SK-N-SH treated with all-trans-retinoic acid at 6 μM for 48 hours (cell line): ENCODE data around the gene SYTL3.

Source experiments
- CREB5 ChIP-seq: fragments of 250-450 bp; sonication (Bioruptor Pico); IDR thresholded peaks from 2 replicates; pipeline ENCODE4 v1.5.1; 2020; ENCODE audit warnings: low read depth, mild to moderate bottlenecking, moderate library complexity
- GLIS3 ChIP-seq: fragments of 250-450 bp; sonication (Bioruptor Pico); IDR thresholded peaks from 2 replicates; pipeline ENCODE4 v1.5.0; 2020; ENCODE audit warnings: mild to moderate bottlenecking, moderate library complexity
- PATZ1 ChIP-seq: fragments of 250-450 bp; sonication (Bioruptor Pico); IDR thresholded peaks from 2 replicates; pipeline ENCODE4 v1.8.0; 2020; ENCODE audit warnings: mild to moderate bottlenecking, moderate library complexity, borderline replicate concordance
- TCF4 ChIP-seq: fragments of 250-450 bp; sonication (Bioruptor Pico); IDR thresholded peaks from 2 replicates; pipeline ENCODE4 v1.8.0; 2021; ENCODE audit warnings: mild to moderate bottlenecking, moderate library complexity, borderline replicate concordance
- TOX ChIP-seq: fragments of 250-450 bp; sonication (Bioruptor Pico); IDR thresholded peaks from 2 replicates; pipeline ENCODE4 v1.8.0; 2021; ENCODE audit warnings: mild to moderate bottlenecking, moderate library complexity, borderline replicate concordance
- ZC3H10 ChIP-seq: fragments of 250-450 bp; sonication (Bioruptor Pico); IDR thresholded peaks from 2 replicates; pipeline ENCODE4 v1.5.1; 2021; ENCODE audit warnings: mild to moderate bottlenecking, moderate library complexity
- ZFP3 ChIP-seq: fragments of 250-450 bp; sonication (Bioruptor Pico); IDR thresholded peaks from 2 replicates; pipeline ENCODE4 v1.5.0; 2020; ENCODE audit warnings: mild to moderate bottlenecking, moderate library complexity
- ZNF565 ChIP-seq: fragments of 450-650 bp; formaldehyde crosslinking; conservative IDR thresholded peaks from 2 replicates; pipeline ENCODE4 v1.5.0; 2020; ENCODE audit warnings: low read depth, mild to moderate bottlenecking, moderate library complexity
- ZNF8 ChIP-seq: fragments of 450-650 bp; formaldehyde crosslinking; IDR thresholded peaks from 2 replicates; pipeline ENCODE4 v1.5.0; 2020; ENCODE audit warnings: mild to moderate bottlenecking, moderate library complexity

GRCh38 chr6:158766621-158767455 lies 117.0 kb downstream of the SYTL3 start:
- no peak for TF ChIP-seq PATZ1 (CRISPR knock-in tag)
- no peak for TF ChIP-seq ZFP3 (CRISPR knock-in tag)
- no peak for TF ChIP-seq TCF4 (CRISPR knock-in tag)
- no peak for TF ChIP-seq CREB5 (CRISPR knock-in tag)
- TF ChIP-seq TOX (CRISPR knock-in tag), result no peak
- no peak for TF ChIP-seq GLIS3
- TF ChIP-seq ZC3H10 (CRISPR knock-in tag), result no peak
- no peak for TF ChIP-seq ZNF565 (CRISPR knock-in tag)
- no peak for TF ChIP-seq ZNF8
